IPS DF 4.7 (cell line): Measurements from ENCODE around the gene UGGT1.

Experiments
- DNase-seq: peaks from one replicate; pipeline ENCODE4 v3.0.0-alpha.2; 2013; ENCODE audit warnings: low spot score; ENCODE audit errors: extremely low read depth

The UGGT1 gene

GRCh38 chr2:128215897-128216642 lies 125.1 kb downstream of the UGGT1 start:
- DNase-seq, result no peak

GRCh38 chr2:128217671-128218070 lies 126.7 kb downstream of the UGGT1 start:
- DNase-seq, result no peak

- no peak for DNase-seq
Observed at GRCh38 chr2:128219891-128220290, 128.9 kb downstream of the UGGT1 start.

- no peak for DNase-seq
Observed at GRCh38 chr2:128227862-128228261, 136.9 kb downstream of the UGGT1 start.

- no peak for DNase-seq
Observed at GRCh38 chr2:128228894-128229293, 137.9 kb downstream of the UGGT1 start.

GRCh38 chr2:128232965-128233789 lies 142.2 kb downstream of the UGGT1 start:
- DNase-seq, result peak; percentile 44

- no peak for DNase-seq
Observed at GRCh38 chr2:128233790-128234395, 142.9 kb downstream of the UGGT1 start.

GRCh38 chr2:128234613-128235012 lies 143.6 kb downstream of the UGGT1 start:
- no peak for DNase-seq

- DNase-seq, result no peak
Observed at GRCh38 chr2:128235581-128235980, 144.6 kb downstream of the UGGT1 start.

- DNase-seq, result no peak
Observed at GRCh38 chr2:128236491-128237035, 145.6 kb downstream of the UGGT1 start.

- no peak for DNase-seq
Observed at GRCh38 chr2:128237081-128237534, 146.1 kb downstream of the UGGT1 start.

- no peak for DNase-seq
Observed at GRCh38 chr2:128237911-128238697, 147.1 kb downstream of the UGGT1 start.

- no peak for DNase-seq
Observed at GRCh38 chr2:128241896-128242295, 150.9 kb downstream of the UGGT1 start.
